H9 (cell line): ENCODE results near the gene PRCC. TPM values are rescaled to one million over a fixed set of nuclear protein-coding genes. Genes with fewer than 3 reads are reported as not detected.

Source experiments
- DNase-seq: peaks from one replicate; pipeline ENCODE4 v3.0.0-alpha.2; 2017
- H2AFZ ChIP-seq: one replicate; pipeline ENCODE4 v1.6.1; 2013; ENCODE audit warnings: mild to moderate bottlenecking, low read length, control low read depth, moderate library complexity
- H2AK5ac ChIP-seq: 2 replicates; pipeline ENCODE4 v1.6.1; 2013; ENCODE audit warnings: low read length, control low read depth, mixed read lengths; ENCODE audit not compliant: insufficient read length
- H2BK120ac ChIP-seq: one replicate; pipeline ENCODE4 v1.6.1; 2013; ENCODE audit warnings: low read depth, mild to moderate bottlenecking, low read length, control low read depth, inconsistent platforms; ENCODE audit not compliant: poor library complexity, severe bottlenecking
- H2BK12ac ChIP-seq: 2 replicates; pipeline ENCODE4 v1.6.1; 2013; ENCODE audit warnings: low read length, control low read depth, mixed read lengths, low read depth; ENCODE audit not compliant: insufficient read length
- H2BK15ac ChIP-seq: 2 replicates; pipeline ENCODE4 v1.6.1; 2013; ENCODE audit warnings: low read depth, low read length, control low read depth
- H2BK20ac ChIP-seq: one replicate; pipeline ENCODE4 v1.6.1; 2013; ENCODE audit warnings: low read depth, mild to moderate bottlenecking, low read length, control low read depth, inconsistent platforms; ENCODE audit not compliant: poor library complexity, severe bottlenecking
- H2BK5ac ChIP-seq: 2 replicates; pipeline ENCODE4 v1.6.1; 2013; ENCODE audit warnings: low read length, control low read depth, mixed read lengths; ENCODE audit not compliant: insufficient read length
- H3K14ac ChIP-seq: 2 replicates; pipeline ENCODE4 v1.6.1; 2013; ENCODE audit warnings: low read length, control low read depth; ENCODE audit not compliant: insufficient read depth
- H3K18ac ChIP-seq: 2 replicates; pipeline ENCODE4 v1.6.1; 2013; ENCODE audit warnings: low read depth, mild to moderate bottlenecking, mixed read lengths, low read length, control low read depth; ENCODE audit not compliant: insufficient read length
- H3K23ac ChIP-seq: 2 replicates; pipeline ENCODE4 v1.6.1; 2013; ENCODE audit warnings: low read length, control low read depth, mixed read lengths, low read depth; ENCODE audit not compliant: insufficient read length
- H3K23me2 ChIP-seq: 2 replicates; pipeline ENCODE4 v1.6.1; 2013; ENCODE audit warnings: low read depth, mild to moderate bottlenecking, mixed read lengths, low read length, control low read depth; ENCODE audit not compliant: insufficient read length, poor library complexity, severe bottlenecking
- H3K27ac ChIP-seq: 2 replicates; pipeline ENCODE4 v1.5.1; 2013; ENCODE audit warnings: low read length, control low read depth, mixed read lengths, low read depth; ENCODE audit not compliant: insufficient read length
- H3K27me3 ChIP-seq: 2 replicates; pipeline ENCODE4 v1.6.1; 2013; ENCODE audit warnings: low read length, control low read depth, inconsistent platforms; ENCODE audit not compliant: insufficient read depth
- H3K4ac ChIP-seq: 2 replicates; pipeline ENCODE4 v1.6.1; 2013; ENCODE audit warnings: low read depth, mild to moderate bottlenecking, control low read depth, inconsistent platforms, low read length, moderate library complexity
- H3K4me1 ChIP-seq: 2 replicates; pipeline ENCODE4 v1.6.1; 2013; ENCODE audit warnings: low read length, control low read depth, inconsistent platforms; ENCODE audit not compliant: insufficient read depth
- H3K4me2 ChIP-seq: 2 replicates; pipeline ENCODE4 v1.6.1; 2013; ENCODE audit warnings: low read length, control low read depth, mixed read lengths; ENCODE audit not compliant: insufficient read length, insufficient read depth
- H3K56ac ChIP-seq: 2 replicates; pipeline ENCODE4 v1.6.1; 2013; ENCODE audit warnings: low read depth, mild to moderate bottlenecking, mixed read lengths, low read length, control low read depth; ENCODE audit not compliant: insufficient read length
- H3K79me1 ChIP-seq: 2 replicates; pipeline ENCODE4 v1.6.1; 2013; ENCODE audit warnings: low read depth, mild to moderate bottlenecking, moderate library complexity, low read length, control low read depth, inconsistent platforms; ENCODE audit not compliant: insufficient read depth, poor library complexity, severe bottlenecking
- H3K79me2 ChIP-seq: 2 replicates; pipeline ENCODE4 v1.6.1; 2013; ENCODE audit warnings: low read length, control low read depth, inconsistent platforms; ENCODE audit not compliant: insufficient read depth
- H3K9ac ChIP-seq: 2 replicates; pipeline ENCODE4 v1.6.1; 2013; ENCODE audit warnings: low read length, control low read depth, mixed read lengths; ENCODE audit not compliant: insufficient read length; ENCODE audit errors: extremely low read depth
- H3K9me3 ChIP-seq: one replicate; pipeline ENCODE4 v1.6.1; 2013; ENCODE audit warnings: low read depth, low read length, inconsistent platforms; ENCODE audit not compliant: control insufficient read depth
- H3T11ph ChIP-seq: one replicate; pipeline ENCODE4 v1.6.1; 2013; ENCODE audit warnings: mild to moderate bottlenecking, low read length, control low read depth, inconsistent platforms
- H4K20me1 ChIP-seq: one replicate; pipeline ENCODE4 v1.6.1; 2013; ENCODE audit not compliant: control insufficient read depth, insufficient read length, insufficient read depth
- H4K5ac ChIP-seq: 2 replicates; pipeline ENCODE4 v1.6.1; 2013; ENCODE audit warnings: low read depth, mild to moderate bottlenecking, mixed read lengths, low read length, control low read depth; ENCODE audit not compliant: insufficient read length
- H4K8ac ChIP-seq: replicated peaks from 2 replicates; pipeline ENCODE4 v1.6.1; 2013; ENCODE audit warnings: low read length, control low read depth, mixed read lengths, low read depth; ENCODE audit not compliant: insufficient read length
- H4K91ac ChIP-seq: 2 replicates; pipeline ENCODE4 v1.6.1; 2013; ENCODE audit warnings: low read depth, mild to moderate bottlenecking, moderate library complexity, mixed read lengths, low read length, control low read depth; ENCODE audit not compliant: insufficient read length
- H3K27ac Mint-ChIP-seq, 3 experiments: 2 replicates in 2 of 3; 3 replicates in 1 of 3; pipeline ENCODE4 v1.8.0; 2020 to 2021; ENCODE audit warnings: mixed read lengths in 3 of 3, mild to moderate bottlenecking in 1 of 3, moderate library complexity in 1 of 3
- H3K27me3 Mint-ChIP-seq: 2 replicates; pipeline ENCODE4 v1.8.0; 2021; ENCODE audit warnings: low read depth, mild to moderate bottlenecking, moderate library complexity, mixed read lengths
- H3K36me3 Mint-ChIP-seq, 3 experiments: 2 replicates in 2 of 3; 3 replicates in 1 of 3; pipeline ENCODE4 v1.8.0; 2020 to 2021; ENCODE audit warnings: low read depth in 3 of 3, mixed read lengths in 3 of 3; ENCODE audit not compliant: insufficient read depth in 1 of 3
- H3K4me1 Mint-ChIP-seq, 2 experiments: 2 replicates each; pipeline ENCODE4 v1.8.0; 2020; ENCODE audit warnings: mixed read lengths in 2 of 2
- H3K4me3 Mint-ChIP-seq, 2 experiments: 2 replicates in 1 of 2; 3 replicates in 1 of 2; pipeline ENCODE4 v1.8.0; 2020 to 2021; ENCODE audit warnings: mild to moderate bottlenecking in 2 of 2, mixed read lengths in 2 of 2, moderate library complexity in 1 of 2
- H3K9me3 Mint-ChIP-seq, 2 experiments: 2 replicates in 1 of 2; 3 replicates in 1 of 2; pipeline ENCODE4 v1.8.0; 2020; ENCODE audit warnings: mild to moderate bottlenecking in 2 of 2, mixed read lengths in 2 of 2, moderate library complexity in 1 of 2
- WGBS: extraction: QIAGEN DNeasy Blood & Tissue Kit; methylation state at CpG from one replicate; pipeline ENCODE4 v1.1.7; 2013; ENCODE audit warnings: missing lambda C conversion rate, low lambda C conversion rate, mixed read lengths; ENCODE audit not compliant: insufficient read length; ENCODE audit errors: extremely low coverage; 5-methylcytosine and 5-hydroxymethylcytosine counted together
- total RNA-seq: library from RNA; stranded (reverse); gene quantifications from 2 replicates; pipeline ENCODE4 v1.2.1, GENCODE V29; 2021
- TF ChIP-seq, protein P1 (sequence below): fragments of 200-600 bp; sonication (generic); conservative IDR thresholded peaks from 3 replicates; pipeline ENCODE4 v1.8.0; 2021; ENCODE audit warnings: antibody characterized with exemption, mild to moderate bottlenecking

PRCC gene
- total RNA-seq, 1 experiment from 2014 or later = 129 TPM

DNA sequence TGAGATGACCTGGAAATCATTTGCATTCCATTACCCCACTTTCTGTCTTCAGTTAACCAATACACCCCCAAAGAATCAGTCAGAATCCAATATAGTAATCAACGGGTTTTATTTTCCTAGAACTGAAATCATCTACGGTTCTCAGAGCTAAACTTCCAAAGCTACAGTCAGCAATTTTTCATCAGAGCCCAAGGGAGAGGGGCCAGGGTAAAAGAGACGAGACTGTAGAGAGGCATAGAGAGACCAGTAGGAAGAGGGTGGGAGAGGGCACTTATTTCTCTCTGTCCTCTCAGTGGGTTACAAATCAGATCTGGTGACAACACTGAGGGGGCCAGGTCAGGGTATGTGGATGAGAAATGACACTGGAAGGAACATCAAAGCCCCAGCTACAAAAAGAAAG lies 25.3 kb upstream of the PRCC start:
- no peaks in the 10 kb centered on the region for H4K20me1 ChIP-seq
- peak overlapping the region; percentile 71 for H3K27ac ChIP-seq
- H3K36me3 Mint-ChIP-seq = peaks cover 26 to 53% (median 45%) of the 10 kb centered on the region in 3 experiments; a peak in 6 of 7 replicates
- H3K4me3 Mint-ChIP-seq = peak overlapping the region in 1 of 2 experiments; percentile 92; a peak in 3 of 5 replicates
- no peak overlapping the region for H2BK5ac ChIP-seq
- no peak overlapping the region for H3K14ac ChIP-seq
- no peak for DNase-seq
- TF ChIP-seq, protein P1, sequence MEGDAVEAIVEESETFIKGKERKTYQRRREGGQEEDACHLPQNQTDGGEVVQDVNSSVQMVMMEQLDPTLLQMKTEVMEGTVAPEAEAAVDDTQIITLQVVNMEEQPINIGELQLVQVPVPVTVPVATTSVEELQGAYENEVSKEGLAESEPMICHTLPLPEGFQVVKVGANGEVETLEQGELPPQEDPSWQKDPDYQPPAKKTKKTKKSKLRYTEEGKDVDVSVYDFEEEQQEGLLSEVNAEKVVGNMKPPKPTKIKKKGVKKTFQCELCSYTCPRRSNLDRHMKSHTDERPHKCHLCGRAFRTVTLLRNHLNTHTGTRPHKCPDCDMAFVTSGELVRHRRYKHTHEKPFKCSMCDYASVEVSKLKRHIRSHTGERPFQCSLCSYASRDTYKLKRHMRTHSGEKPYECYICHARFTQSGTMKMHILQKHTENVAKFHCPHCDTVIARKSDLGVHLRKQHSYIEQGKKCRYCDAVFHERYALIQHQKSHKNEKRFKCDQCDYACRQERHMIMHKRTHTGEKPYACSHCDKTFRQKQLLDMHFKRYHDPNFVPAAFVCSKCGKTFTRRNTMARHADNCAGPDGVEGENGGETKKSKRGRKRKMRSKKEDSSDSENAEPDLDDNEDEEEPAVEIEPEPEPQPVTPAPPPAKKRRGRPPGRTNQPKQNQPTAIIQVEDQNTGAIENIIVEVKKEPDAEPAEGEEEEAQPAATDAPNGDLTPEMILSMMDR = no peak
- no peak overlapping the region for H3K23ac ChIP-seq
- H3K9me3 ChIP-seq = no peaks in the 10 kb centered on the region
- H3K9me3 Mint-ChIP-seq = no peaks in the 10 kb centered on the region; a peak in 1 of 5 replicates
- no peak overlapping the region for H3K9ac ChIP-seq
- H3K79me2 ChIP-seq = peaks cover 11% of the 10 kb centered on the region; the same call in 1 of the 2 replicates
- H3K4me1 ChIP-seq = peaks cover 9% of the 10 kb centered on the region
- peaks cover 12% of the 10 kb centered on the region for H3K23me2 ChIP-seq
- no peaks in the 10 kb centered on the region for H3K79me1 ChIP-seq
- H2BK12ac ChIP-seq = no peak overlapping the region
- H2BK120ac ChIP-seq = no peak overlapping the region
- peak overlapping the region; percentile 90 to 99 (median 98); a peak in 6 of 7 replicates for H3K27ac Mint-ChIP-seq
- H3K4me1 Mint-ChIP-seq = peaks cover 32 to 44% of the 10 kb centered on the region in 2 experiments
- H3K27me3 ChIP-seq = no peaks in the 10 kb centered on the region
- no peak overlapping the region for H2AFZ ChIP-seq
- no peak overlapping the region for H4K5ac ChIP-seq
- H3K4me2 ChIP-seq = peak overlapping the region; percentile 48
- H3K4ac ChIP-seq = no peak overlapping the region
- H3K56ac ChIP-seq = no peak overlapping the region
- H2AK5ac ChIP-seq = no peak overlapping the region
- no peak overlapping the region for H4K91ac ChIP-seq
- WGBS = no CpG with 5 or more reads among the region's 3 CpGs
- H3K18ac ChIP-seq = no peak overlapping the region
- H4K8ac ChIP-seq = no peak overlapping the region
- no peak overlapping the region for H2BK20ac ChIP-seq
- H3T11ph ChIP-seq = no peak overlapping the region
- no peaks in the 10 kb centered on the region for H3K27me3 Mint-ChIP-seq
- no peak overlapping the region for H2BK15ac ChIP-seq
